Neural crest cell (in vitro differentiated cells): Measurements from ENCODE around the gene ENTPD2. TPM values are rescaled to one million over a fixed set of nuclear protein-coding genes. Genes with fewer than 3 reads are reported as not detected.

Source experiments
- DNase-seq: peaks from one replicate; pipeline ENCODE4 v3.0.0; 2021; ENCODE audit warnings: low read depth, mixed read lengths, low spot score
- H3K27ac Mint-ChIP-seq: one replicate; pipeline ENCODE4 v1.8.0; 2021; ENCODE audit warnings: mild to moderate bottlenecking, mixed read lengths; ENCODE audit not compliant: unreplicated experiment
- H3K27me3 Mint-ChIP-seq: 2 replicates; pipeline ENCODE4 v1.8.0; 2021; ENCODE audit warnings: low read depth, mild to moderate bottlenecking, mixed read lengths
- H3K36me3 Mint-ChIP-seq: 2 replicates; pipeline ENCODE4 v1.8.0; 2021; ENCODE audit warnings: low read depth, mild to moderate bottlenecking, mixed read lengths
- H3K4me1 Mint-ChIP-seq: 2 replicates; pipeline ENCODE4 v1.8.0; 2021; ENCODE audit warnings: mixed read lengths
- H3K4me3 Mint-ChIP-seq: one replicate; pipeline ENCODE4 v1.8.0; 2021; ENCODE audit warnings: mild to moderate bottlenecking, mixed read lengths
- H3K9me3 Mint-ChIP-seq: 2 replicates; pipeline ENCODE4 v1.8.0; 2021; ENCODE audit warnings: mixed read lengths
- total RNA-seq: library from RNA; stranded (reverse); gene quantifications from 2 replicates; pipeline ENCODE4 v1.2.1, GENCODE V29; 2021
- TF ChIP-seq, protein P1 (sequence below): fragments of 200-600 bp; sonication (generic); conservative IDR thresholded peaks from 2 replicates; pipeline ENCODE4 v1.5.0; 2021; ENCODE audit warnings: antibody characterized with exemption, mild to moderate bottlenecking

Gene ENTPD2
- total RNA-seq, 1 donor from 2014 or later, result not detected

DNA sequence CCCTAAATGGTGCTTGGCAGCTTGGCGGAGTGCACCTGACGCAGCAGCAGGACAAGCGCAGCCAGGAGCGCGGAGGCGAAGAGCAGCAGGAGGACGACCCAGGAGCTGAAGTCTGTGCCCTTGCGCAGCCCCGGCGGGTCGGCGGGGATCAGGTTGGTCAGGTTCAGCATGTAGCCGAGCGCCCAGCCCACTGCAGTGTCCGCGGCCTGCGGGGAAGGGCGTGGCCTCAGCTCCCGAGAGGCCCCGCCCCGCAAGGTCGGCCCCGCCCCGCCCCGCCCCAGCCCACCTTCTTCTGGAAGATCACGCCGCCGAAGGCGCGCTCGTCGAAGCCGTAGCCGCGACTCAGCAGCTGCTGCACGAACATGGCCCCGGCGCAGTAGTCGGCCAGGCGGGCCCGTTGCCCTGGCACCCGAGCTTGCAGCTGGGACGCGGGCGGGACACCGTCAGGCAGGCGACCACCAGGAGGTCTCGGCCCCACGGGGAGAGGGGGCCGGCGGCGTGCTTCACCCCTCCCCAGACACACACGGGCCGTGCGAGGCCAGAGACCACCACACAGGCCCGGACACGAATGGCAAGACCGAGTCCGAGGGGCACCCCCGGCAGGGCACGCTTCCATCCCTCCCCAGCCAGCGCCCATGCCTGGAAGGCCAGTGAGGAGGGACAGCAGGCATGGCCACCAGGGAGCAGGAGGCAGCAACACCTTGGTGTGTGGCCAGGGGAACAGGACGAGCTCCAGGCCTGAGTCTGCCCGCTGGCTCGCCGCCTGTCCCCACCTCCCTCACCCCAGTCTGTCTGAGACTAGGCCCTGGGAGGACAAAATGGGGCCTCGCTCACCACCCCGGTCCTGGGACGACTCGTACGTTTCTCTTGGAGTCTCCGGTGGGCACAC lies 5.0 kb downstream of the ENTPD2 start:
- no peak overlapping the region for H3K4me3 Mint-ChIP-seq
- H3K27me3 Mint-ChIP-seq, result peaks cover 71% of the 10 kb centered on the region
- H3K27ac Mint-ChIP-seq, result no peak overlapping the region
- no peak for DNase-seq
- peaks cover 4% of the 10 kb centered on the region for H3K4me1 Mint-ChIP-seq
- TF ChIP-seq, protein P1, sequence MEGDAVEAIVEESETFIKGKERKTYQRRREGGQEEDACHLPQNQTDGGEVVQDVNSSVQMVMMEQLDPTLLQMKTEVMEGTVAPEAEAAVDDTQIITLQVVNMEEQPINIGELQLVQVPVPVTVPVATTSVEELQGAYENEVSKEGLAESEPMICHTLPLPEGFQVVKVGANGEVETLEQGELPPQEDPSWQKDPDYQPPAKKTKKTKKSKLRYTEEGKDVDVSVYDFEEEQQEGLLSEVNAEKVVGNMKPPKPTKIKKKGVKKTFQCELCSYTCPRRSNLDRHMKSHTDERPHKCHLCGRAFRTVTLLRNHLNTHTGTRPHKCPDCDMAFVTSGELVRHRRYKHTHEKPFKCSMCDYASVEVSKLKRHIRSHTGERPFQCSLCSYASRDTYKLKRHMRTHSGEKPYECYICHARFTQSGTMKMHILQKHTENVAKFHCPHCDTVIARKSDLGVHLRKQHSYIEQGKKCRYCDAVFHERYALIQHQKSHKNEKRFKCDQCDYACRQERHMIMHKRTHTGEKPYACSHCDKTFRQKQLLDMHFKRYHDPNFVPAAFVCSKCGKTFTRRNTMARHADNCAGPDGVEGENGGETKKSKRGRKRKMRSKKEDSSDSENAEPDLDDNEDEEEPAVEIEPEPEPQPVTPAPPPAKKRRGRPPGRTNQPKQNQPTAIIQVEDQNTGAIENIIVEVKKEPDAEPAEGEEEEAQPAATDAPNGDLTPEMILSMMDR, result no peak
- no peaks in the 10 kb centered on the region for H3K36me3 Mint-ChIP-seq
- H3K9me3 Mint-ChIP-seq, result no peaks in the 10 kb centered on the region

DNA sequence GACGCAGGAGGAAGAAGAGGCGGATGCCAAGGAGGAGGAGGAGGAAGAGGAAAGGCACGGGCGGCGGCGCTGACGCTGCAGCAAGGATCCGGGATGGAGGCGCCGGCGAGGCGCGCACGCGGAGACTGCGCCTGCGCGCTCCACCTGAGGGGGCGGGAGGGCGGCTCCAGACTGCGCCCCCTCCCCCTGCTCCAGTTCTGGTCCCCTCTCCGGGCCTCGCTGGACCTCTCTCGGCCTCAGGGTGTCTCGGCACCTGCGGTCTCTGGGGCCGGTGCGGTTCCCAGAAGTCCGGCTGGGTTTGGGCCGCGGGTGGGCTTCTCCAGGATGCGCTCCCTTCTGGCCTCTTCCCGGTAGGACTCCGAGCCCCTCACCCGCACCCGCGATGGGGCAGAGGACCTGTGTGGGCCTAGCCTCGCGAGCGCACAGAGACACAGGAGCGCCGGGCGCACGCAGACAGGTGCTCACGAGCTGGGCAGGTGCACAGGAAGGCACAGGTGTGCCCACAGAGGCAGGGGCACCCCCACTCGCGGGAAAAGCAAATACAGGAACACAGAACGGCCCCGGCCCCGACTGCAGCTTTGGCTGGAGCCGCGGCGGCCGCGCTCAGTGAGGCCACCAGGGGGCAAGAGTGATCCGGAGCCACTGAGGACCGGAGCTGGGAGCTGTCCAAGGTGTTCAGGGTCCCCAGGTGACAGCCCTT lies 7.6 kb downstream of the ENTPD2 start, which contains the start of gene NPDC1:
NPDC1 (minus strand) TSS at position 90 of the 700 bp plus-strand sequence. CDS start 188 bp downstream, outside the sequence.
- Mint-ChIP-seq H3K4me1 (peaks cover 4% of the 10 kb centered on the region), H3K27ac (no peak within 1 kb of the TSS), H3K4me3 (peak within 1 kb of the TSS; percentile 86), H3K36me3 (no peaks in the 10 kb centered on the region), H3K27me3 (peaks cover 53% of the 10 kb centered on the region), H3K9me3 (no peaks in the 10 kb centered on the region)
- TF ChIP-seq, protein P1, result peak; percentile 88
- DNase-seq, result peak; percentile 90

DNA sequence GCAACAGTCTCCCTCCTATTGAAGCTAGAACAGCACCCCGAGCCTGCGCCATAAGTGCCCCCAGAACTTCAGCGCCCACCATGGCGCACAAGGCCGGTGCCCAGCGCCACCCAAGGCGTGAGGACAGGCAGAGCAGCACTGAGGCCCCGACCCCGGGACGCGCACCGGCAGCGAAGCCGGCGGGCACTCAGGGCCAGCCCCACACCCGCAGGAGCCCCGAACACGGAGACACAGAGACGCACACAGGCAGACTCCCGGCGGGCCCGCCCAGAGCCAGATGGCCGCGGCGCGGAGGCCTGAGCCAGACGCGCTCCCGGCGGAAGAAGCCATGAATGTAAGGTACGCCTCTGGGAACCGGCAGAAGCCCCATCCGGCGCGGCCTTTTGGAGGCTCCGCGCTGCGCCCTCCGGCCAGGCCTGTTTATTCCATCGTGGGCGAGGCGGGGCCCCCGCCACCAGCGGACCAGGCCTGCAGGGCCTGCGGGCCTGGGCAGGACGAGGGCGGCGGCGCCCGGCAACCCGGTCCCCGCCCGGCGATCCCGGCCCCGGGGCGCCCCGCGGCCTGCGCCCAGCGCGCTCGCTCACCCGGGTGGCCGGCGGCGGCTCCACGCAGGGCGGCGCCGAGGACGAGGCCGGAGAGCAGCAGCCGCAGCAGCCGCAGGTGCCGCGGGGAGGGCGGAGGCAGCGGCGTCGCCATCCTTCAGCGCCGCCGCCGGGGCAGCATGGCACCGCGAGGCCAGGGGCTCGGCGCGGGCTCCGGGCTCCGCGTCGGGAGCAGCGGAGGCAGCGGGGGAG lies 8.4 kb downstream of the ENTPD2 start:
- no peak overlapping the region for H3K27ac Mint-ChIP-seq
- TF ChIP-seq, protein P1, result no peak
- peaks cover 4% of the 10 kb centered on the region for H3K4me1 Mint-ChIP-seq
- H3K4me3 Mint-ChIP-seq, result peak overlapping the region; percentile 86
- H3K36me3 Mint-ChIP-seq, result no peaks in the 10 kb centered on the region
- peaks cover 47% of the 10 kb centered on the region for H3K27me3 Mint-ChIP-seq
- no peaks in the 10 kb centered on the region for H3K9me3 Mint-ChIP-seq
- DNase-seq, result no peak

DNA sequence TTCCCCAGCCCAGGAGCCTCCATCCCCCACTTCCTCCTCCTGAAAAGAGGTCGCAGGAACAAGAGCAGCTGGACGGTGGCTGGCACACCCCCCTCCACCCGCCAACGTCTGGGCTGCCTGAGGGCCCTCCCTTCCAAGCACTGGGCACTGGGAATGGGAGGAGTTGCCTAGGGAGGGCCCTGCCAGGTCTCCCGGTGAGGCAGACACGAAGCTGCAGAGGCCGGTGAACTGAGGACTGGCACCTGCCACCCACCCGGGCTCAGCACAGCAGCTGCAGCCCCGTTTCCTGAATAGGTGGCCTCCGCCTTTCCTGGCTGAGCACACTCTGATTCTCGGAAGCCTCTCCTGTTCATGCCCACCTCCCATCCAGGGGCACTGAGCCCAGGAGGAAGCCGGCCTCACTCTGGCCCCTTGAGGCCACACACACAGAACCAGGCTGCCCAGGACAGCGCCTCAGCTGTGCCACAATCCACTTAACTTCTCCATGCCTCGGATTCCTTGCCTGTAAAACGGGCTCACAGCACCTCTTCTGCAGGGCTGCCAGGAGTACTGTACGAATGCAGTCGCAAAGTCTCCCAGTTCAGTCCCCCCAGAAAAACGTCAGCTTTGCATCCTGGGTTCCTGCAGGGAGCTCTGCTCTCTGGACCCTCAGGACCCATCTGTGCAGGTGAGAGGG lies 9.2 kb downstream of the ENTPD2 start:
- no peak overlapping the region for H3K27ac Mint-ChIP-seq
- H3K27me3 Mint-ChIP-seq, result peaks cover 39% of the 10 kb centered on the region
- TF ChIP-seq, protein P1, result no peak
- H3K4me1 Mint-ChIP-seq, result peaks cover 4% of the 10 kb centered on the region
- peak overlapping the region; percentile 70 for H3K4me3 Mint-ChIP-seq
- no peaks in the 10 kb centered on the region for H3K9me3 Mint-ChIP-seq
- no peak for DNase-seq
- H3K36me3 Mint-ChIP-seq, result no peaks in the 10 kb centered on the region

DNA sequence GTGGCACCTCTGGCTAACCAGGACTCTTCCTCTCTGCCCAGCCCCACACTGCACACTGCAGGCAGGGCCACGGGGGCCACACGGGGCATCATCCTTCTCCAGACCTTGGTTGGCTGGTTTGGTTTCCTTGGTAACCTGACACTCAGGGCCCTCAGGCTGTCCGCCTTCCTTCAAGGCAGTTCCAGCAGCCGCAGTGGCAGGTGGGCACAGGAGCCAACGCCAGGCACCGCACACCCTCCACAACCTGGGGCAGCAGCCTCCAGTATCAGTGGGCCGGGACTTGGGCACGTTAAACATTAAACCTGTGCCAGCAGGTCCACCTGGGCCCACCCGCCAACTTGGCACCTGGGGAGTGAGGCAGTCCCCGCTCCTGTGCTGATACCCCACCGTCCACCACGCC lies 9.8 kb downstream of the ENTPD2 start:
- H3K4me1 Mint-ChIP-seq, result peaks cover 4% of the 10 kb centered on the region
- DNase-seq, result no peak
- TF ChIP-seq, protein P1, result no peak
- peaks cover 33% of the 10 kb centered on the region for H3K27me3 Mint-ChIP-seq
- H3K36me3 Mint-ChIP-seq, result no peaks in the 10 kb centered on the region
- H3K27ac Mint-ChIP-seq, result no peak overlapping the region
- H3K4me3 Mint-ChIP-seq, result no peak overlapping the region
- no peaks in the 10 kb centered on the region for H3K9me3 Mint-ChIP-seq
